GM12875 (cell line): ENCODE data around the gene EFCAB5.

Source experiments
- H3K4me3 ChIP-seq: one replicate; pipeline ENCODE4 v1.5.1; 2011; ENCODE audit warnings: low read depth, low read length, control low read depth
- TF ChIP-seq, protein P1 (sequence below): IDR thresholded peaks from 2 replicates; pipeline ENCODE4 v1.5.1; 2011; ENCODE audit warnings: low read depth, mild to moderate bottlenecking, control low read depth, inconsistent platforms, low read length, moderate library complexity, borderline replicate concordance; ENCODE audit not compliant: insufficient read depth

The EFCAB5 gene

DNA sequence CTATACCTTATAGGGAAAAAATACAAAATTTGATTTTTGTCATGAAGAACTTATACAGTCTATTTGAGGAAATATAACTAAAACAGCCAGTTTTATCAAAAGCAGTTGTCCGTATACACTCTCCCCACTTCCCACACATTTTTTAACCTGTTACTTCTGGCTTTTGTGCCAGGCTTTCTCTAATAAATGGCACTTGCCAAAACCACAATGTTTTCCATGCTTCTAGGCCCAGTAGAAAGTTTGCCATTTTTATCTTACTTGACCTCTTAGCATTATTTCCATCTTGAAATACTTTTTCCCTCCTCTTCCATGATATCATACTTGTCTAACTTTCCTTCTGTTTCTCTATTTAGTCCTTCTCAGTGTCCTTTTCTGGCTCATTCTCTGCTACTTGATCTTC is 38.8 kb downstream of the EFCAB5 start:
- no peak overlapping the region for H3K4me3 ChIP-seq
- TF ChIP-seq, protein P1, sequence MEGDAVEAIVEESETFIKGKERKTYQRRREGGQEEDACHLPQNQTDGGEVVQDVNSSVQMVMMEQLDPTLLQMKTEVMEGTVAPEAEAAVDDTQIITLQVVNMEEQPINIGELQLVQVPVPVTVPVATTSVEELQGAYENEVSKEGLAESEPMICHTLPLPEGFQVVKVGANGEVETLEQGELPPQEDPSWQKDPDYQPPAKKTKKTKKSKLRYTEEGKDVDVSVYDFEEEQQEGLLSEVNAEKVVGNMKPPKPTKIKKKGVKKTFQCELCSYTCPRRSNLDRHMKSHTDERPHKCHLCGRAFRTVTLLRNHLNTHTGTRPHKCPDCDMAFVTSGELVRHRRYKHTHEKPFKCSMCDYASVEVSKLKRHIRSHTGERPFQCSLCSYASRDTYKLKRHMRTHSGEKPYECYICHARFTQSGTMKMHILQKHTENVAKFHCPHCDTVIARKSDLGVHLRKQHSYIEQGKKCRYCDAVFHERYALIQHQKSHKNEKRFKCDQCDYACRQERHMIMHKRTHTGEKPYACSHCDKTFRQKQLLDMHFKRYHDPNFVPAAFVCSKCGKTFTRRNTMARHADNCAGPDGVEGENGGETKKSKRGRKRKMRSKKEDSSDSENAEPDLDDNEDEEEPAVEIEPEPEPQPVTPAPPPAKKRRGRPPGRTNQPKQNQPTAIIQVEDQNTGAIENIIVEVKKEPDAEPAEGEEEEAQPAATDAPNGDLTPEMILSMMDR: no peak

DNA sequence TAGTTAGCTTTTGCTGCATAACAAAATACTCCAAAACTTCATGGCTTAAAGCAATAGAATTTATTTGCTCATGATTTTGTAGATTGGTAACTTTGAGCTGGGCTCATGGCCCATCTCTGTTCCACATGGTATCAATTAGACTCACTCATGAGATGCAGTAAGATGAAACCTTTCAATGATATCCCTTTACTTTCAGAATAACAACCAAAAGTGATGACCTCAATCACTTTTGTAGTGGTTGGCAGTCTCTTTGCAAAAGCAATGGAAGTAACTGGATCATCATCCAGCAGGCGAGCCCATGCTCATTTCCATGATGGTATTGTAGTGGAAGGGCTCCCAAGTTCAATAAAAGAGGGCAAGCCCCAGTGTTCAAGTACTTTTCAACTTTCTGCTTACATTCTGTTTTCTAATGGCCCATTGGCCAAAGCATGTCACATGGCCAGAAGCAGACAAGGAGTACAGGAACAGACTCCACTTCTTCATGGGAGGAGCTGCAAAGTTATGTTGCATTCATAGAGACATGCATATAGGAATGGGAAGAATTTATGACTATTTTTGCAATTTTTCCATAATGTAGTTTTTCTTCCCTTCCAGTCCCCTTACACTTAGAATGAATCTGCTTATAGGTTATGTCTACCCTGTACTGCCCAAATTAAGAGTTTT is 41.7 kb downstream of the EFCAB5 start:
- H3K4me3 ChIP-seq: no peak overlapping the region
- TF ChIP-seq, protein P1: no peak

DNA sequence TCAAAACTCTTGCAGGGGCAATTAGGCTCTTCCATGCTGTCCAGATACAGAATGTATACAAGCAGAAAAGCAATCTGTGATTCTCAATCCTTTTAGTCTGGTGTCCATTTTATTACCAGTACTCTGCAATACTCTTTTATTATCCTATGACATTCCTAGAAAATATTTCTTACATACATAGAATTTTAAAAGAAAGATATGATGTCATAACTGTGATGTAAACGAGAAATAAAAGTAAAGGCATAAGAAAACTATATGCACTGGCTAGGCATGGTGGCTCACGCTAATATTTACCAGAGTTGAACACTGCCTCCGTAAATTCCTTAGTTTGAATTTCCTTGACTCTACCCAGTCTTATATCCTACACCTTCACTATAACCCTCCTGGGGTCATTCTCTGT is 55.0 kb downstream of the EFCAB5 start:
- H3K4me3 ChIP-seq: no peak overlapping the region
- TF ChIP-seq, protein P1: no peak

DNA sequence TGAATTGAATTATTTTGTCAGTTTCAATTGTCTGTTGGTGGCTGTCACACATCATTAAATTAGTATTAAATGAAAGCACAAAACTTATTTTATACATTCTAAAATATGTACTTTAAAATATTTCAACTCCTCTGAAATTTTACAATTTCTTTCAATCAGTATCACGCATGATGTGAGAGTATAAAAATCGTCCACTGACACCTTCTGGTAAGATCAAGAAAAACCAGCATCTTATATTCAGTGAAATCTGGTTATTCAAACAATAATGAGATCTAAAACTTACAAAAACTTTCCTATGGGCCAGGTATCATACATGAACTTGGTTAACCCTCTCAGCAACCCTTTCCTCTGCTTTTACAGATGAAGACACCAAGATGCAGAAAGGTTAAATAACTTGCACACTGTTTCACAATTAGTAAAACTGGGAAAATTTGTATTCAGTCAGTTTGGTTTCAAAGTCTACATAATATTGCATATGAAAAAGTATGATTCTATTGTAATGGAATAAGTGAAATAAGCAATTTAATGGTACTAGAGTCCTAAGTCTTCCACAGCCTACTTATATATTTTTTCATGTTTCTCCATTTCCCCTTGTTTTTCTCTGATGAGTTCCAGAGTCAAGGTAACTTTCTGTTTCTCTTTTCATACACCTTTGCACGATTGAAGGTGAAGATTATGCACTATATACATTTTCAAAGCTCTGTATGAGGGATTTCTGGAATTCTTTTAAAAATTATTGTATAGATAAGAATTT is 58.7 kb downstream of the EFCAB5 start:
- TF ChIP-seq, protein P1: no peak
- H3K4me3 ChIP-seq: no peak overlapping the region

DNA sequence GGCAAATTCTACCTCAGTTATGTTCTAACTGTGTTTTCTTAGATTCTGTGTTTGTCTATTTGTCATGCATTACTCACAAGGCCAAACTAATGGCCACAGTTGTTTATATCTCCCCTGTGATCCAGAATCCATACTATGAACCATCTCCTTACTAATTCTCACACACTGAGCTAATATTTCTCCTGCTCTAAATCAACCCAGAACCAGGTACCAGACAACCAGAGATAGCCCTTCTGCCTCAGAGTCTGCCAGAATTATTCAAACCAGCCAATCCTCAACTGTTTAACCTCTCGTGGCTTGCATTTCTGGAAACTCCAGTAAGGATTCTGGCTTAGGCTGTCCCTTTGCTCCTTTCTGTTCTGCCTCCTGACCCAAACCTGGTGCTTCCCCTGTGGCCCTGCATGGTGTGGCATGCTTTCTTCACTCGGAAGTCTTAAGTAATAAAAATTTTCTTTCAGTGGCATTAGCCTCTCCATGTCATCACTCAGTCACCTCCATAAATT is 59.4 kb downstream of the EFCAB5 start:
- H3K4me3 ChIP-seq: no peak overlapping the region
- TF ChIP-seq, protein P1: no peak

DNA sequence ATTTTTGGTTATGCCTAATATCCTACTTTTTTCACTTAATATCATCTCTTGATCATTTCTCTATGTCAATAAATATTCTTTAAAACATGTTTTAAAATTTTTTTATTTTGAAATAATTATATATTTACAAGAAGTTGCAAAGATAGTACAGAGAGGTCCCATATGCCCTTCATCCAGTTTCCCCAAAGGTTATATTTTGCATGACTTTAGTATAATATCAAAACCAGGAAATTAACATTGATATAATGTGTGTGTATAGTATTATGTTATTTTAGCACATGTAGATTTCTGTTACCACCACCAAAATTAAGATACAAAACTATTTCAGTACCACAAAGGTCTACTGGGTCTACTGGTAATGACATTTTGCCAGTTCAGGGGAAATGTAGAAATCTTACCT is 60.7 kb downstream of the EFCAB5 start:
- H3K4me3 ChIP-seq: no peak overlapping the region
- TF ChIP-seq, protein P1: no peak
